ENCODE results near the gene MAP4K5.
"Not testable (repeated sequence)": the region's sequence is repeated elsewhere in the genome, so short reads cannot be mapped to it uniquely, and the experiment has no call there.

The MAP4K5 gene

GRCh38 chr14:50532502-50533240, at the start of gene MAP4K5:
MAP4K5 (minus strand) TSS chr14:50532569; CDS start chr14:50532049, 520 bp downstream.
- DNase-seq, result peak; percentile 94

GRCh38 chr14:50578433-50578832, 46.1 kb upstream of the MAP4K5 start:
- DNase-seq, result no peak

- DNase-seq, result no peak
Measured at GRCh38 chr14:50577982-50578381, 45.6 kb upstream of the MAP4K5 start.

GRCh38 chr14:50575769-50576168, 43.4 kb upstream of the MAP4K5 start:
- DNase-seq, result no peak

GRCh38 chr14:50573862-50574261, 41.5 kb upstream of the MAP4K5 start:
- peak; percentile 49 for DNase-seq

- no peak for DNase-seq
Measured at GRCh38 chr14:50569714-50570274, 37.4 kb upstream of the MAP4K5 start.

GRCh38 chr14:50562841-50563240, 30.5 kb upstream of the MAP4K5 start:
- DNase-seq, result no peak

- DNase-seq, result peak; percentile 90
Measured at GRCh38 chr14:50560931-50561285, 28.5 kb upstream of the MAP4K5 start.

GRCh38 chr14:50559990-50560930, 27.9 kb upstream of the MAP4K5 start, which contains the start of gene ATL1:
ATL1 (plus strand) TSS chr14:50560145; CDS start chr14:50560266, 121 bp downstream.
- DNase-seq, result peak; percentile 90

GRCh38 chr14:50552796-50553195, 20.4 kb upstream of the MAP4K5 start:
- not testable (repeated sequence) for DNase-seq

GRCh38 chr14:50551877-50552276, 19.5 kb upstream of the MAP4K5 start:
- DNase-seq, result no peak

GRCh38 chr14:50550294-50550693, 17.9 kb upstream of the MAP4K5 start:
- no peak for DNase-seq

GRCh38 chr14:50545618-50546017, 13.2 kb upstream of the MAP4K5 start:
- DNase-seq, result peak; percentile 85

GRCh38 chr14:50544911-50545310, 12.5 kb upstream of the MAP4K5 start:
- no peak for DNase-seq

GRCh38 chr14:50542941-50543418, 10.6 kb upstream of the MAP4K5 start:
- peak; percentile 74 for DNase-seq

GRCh38 chr14:50541159-50541567, 8.8 kb upstream of the MAP4K5 start:
- no peak for DNase-seq

GRCh38 chr14:50539051-50539450, 6.7 kb upstream of the MAP4K5 start:
- no peak for DNase-seq

GRCh38 chr14:50538034-50538433, 5.7 kb upstream of the MAP4K5 start:
- DNase-seq, result not testable (repeated sequence)

GRCh38 chr14:50534997-50535396, 2.6 kb upstream of the MAP4K5 start:
- DNase-seq, result no peak

- DNase-seq, result no peak
Measured at GRCh38 chr14:50534416-50534815, 2.0 kb upstream of the MAP4K5 start.

- no peak for DNase-seq
Measured at GRCh38 chr14:50533806-50534205, 1.4 kb upstream of the MAP4K5 start.

- no peak for DNase-seq
Measured at GRCh38 chr14:50533241-50533705, 904 bp upstream of the MAP4K5 start.

Data from NCI-H2171 treated with DMSO at 0.1 percent for 48 hours (cell line).